Activated CD8-positive, alpha-beta memory T cell treated with anti-CD3 and anti-CD28 coated beads for 4 hours (primary cell): Measurements from ENCODE around the gene GPR17.

Experiments used
- DNase-seq, 2 donors: peaks; one replicate each; pipeline ENCODE4 v3.0.0-alpha.2; 2020; ENCODE audit warnings: low read depth in 2 of 2

The GPR17 gene, protein sequence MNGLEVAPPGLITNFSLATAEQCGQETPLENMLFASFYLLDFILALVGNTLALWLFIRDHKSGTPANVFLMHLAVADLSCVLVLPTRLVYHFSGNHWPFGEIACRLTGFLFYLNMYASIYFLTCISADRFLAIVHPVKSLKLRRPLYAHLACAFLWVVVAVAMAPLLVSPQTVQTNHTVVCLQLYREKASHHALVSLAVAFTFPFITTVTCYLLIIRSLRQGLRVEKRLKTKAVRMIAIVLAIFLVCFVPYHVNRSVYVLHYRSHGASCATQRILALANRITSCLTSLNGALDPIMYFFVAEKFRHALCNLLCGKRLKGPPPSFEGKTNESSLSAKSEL

DNA sequence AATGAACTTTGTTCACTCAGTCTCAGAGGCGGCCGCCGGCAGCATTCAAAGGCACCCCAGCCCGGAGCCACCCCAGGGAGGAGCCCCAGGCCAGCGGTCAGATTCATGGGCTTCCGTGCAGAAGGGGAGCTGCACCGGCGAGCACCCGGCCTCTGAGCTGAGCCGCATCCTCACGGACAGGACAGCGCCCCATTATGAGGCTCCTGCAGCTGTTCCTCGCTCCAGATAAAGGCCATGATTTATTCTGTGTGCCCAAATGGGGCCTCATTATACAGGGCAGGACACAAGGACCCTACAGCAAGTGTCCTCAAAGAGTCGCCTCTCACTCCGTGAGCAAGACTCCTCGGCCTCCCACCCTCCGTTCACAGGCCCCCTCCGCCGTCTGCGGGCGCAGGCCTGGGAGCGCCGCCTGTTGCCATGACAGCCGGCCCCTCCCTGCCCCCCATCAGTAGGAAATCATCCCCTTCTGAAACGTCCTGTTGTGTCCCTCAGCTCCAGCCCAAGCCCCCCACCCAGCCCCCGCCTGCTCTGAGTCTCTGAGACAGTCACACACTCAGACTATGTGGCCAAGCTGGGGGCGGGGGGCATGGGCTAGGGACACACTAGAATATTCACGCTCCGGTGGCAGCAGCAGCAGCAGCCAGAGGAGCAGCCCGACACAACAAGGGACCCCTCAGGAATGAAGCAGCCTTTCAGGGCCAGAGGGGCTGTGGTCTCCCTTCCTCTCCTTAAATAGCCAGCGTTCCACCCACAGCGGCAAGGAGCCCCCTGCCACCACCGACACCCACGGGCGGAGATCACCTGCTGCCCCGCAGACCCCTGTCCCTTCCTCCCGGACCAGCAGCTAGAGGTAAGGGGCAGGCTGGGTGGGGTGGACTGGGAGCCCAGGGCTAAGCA lies at the start of gene GPR17:
Gene GPR17 (plus strand): TSS at position 759 of the 897 bp plus-strand sequence. CDS start 4,583 bp downstream, outside the sequence.
- no peak for DNase-seq

DNA sequence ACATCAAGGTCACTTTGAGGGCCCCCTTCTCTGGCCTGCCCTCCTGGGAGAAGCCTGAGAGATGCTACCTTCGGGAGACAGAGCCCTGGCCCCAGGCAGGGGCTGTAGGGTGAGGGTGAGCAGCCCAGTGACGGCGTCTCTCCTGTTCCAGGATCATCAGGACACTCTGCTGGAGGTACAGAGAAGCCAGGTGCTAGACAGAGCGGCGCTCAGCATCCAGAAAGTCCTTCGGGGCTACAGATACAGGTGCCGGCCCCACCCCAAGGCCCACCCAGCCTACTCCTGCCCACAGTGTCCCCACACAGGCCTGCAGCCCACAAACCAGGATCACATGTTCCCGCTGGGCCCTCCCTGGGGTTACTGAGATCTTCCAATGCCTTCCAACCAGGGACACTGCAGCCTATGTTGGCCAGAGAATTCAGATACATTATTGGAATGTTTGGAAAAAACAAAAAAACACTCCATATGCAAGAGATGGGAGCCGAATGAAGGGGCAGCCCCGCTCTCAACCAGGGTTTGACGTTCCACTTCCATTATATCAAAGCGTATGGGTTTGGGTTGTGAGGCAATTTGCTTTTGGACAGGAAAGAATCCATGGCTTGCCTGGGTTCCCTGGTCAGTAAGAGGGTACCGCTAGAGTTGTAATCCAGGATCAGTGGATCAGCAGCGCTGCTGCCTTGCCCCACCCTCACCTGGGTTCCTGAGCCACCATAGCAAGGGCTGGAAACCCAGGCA lies 49.5 kb upstream of the GPR17 start:
- no peak for DNase-seq

DNA sequence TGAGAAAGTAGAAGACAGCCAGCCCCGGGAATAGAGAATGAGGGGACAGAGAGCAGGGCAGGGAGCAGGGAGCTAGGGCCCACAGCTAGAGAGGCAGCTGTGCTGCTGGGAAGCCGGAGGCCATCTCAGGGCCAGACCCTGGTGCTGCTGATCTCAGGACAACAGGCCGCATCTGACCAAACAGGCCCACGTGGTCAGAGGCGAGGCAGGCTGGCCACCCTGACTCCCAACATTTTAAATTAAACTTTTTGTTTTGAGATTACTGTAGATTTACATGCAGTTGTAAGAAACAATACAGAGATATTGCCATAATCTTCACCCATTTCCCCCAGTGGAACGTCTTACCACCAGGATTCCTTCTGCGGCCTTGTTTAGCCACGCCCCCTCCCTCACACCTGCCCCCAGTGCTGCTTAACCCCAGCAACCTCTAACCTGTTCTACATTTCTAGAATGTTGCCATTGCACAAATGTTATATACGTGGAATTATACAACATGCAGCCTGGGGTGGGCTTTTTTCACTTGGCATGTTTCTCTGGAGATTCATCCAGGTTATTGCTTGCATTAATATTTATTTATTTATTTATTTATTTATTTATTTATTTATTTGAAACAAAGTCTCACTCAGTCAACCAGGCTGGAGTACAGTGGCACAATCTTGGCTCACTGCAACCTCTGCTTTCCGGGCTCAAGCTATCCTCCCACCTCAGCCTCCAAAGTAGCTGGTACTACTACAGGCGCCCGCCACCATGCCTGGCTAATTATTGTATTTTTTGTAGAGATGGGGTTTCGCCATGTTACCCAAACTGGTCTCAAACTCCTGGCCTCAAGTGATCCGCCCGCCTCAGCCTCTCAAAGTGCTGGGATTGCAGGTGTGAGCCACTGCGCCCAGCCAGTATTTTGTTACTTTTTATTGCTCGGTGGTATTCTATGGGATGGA lies 48.6 kb upstream of the GPR17 start:
- no peak for DNase-seq

DNA sequence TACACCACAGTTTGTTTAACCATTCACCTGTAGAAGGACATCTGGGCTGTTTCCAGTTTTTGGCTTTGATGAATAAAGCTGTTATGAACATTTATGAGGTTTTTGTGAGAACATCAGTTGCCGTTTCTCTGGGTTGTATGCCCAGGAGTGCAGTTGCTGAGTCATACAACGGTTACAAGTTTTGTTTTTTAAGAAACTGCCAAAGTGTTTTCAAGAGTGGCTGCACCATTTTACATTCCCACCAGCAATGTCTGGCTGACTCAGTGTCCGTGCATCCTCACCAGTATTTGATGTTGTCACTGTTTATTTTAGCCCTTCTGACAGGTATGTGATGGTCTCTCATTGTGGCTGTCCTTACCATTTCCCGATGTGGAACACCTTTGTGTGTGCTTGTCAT lies 48.0 kb upstream of the GPR17 start:
- DNase-seq, result no peak

DNA sequence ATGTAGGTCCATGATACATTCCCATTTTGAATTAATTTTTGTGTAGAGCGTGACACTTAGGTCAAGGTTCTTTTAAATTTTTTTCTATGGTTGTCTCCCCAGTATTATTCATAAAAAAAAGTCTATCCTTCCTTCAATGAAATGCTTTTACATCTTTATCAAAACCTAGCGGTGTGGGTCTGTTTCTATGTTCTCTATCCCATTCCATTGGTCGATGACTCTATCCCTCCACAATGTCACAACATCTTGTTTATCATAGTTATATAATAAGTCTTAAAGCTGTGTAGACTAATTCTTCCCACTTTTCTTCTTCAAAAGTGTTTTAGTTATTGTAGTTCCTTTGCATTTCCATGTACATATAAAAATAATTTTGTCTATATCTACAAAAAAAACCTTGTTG lies 47.2 kb upstream of the GPR17 start:
- DNase-seq, result no peak

DNA sequence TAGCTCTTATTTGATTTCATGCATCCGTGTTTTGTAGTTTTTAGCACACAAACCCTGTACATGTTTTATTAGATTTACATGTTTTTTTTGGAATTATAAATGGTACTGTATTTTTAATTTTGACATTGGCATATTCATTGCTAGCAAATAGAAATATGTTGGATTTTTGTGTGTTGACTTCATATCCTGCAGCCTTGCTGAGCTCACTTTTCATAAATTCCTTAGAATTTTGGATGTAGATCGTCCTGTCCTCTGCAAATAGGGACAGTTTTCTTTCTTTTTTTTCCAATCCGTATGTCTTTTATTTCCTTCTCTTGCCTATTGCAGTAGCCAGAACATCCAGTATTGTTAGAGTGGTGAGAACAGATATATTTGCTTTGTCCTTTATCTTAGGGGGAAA lies 46.7 kb upstream of the GPR17 start:
- DNase-seq, result no peak

DNA sequence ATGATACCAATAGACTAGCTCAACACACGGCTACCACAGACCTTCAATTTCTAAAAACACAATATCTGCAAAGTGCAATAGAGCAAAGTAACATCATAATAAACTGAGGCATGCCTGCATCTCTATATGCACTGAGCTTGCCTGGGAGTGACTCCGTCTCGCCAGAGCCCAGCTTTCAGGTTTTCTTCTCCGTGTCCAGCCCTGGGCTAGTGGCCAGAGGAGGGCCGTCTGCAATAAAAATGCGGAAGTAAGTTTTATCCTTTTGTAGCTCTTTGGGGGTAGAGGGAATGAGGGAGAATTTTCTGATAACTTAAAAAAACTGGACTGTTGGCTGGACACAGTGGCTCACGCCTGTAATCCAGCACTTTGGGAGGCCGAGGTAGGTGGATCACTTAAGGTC lies 41.0 kb upstream of the GPR17 start:
- DNase-seq, result no peak

DNA sequence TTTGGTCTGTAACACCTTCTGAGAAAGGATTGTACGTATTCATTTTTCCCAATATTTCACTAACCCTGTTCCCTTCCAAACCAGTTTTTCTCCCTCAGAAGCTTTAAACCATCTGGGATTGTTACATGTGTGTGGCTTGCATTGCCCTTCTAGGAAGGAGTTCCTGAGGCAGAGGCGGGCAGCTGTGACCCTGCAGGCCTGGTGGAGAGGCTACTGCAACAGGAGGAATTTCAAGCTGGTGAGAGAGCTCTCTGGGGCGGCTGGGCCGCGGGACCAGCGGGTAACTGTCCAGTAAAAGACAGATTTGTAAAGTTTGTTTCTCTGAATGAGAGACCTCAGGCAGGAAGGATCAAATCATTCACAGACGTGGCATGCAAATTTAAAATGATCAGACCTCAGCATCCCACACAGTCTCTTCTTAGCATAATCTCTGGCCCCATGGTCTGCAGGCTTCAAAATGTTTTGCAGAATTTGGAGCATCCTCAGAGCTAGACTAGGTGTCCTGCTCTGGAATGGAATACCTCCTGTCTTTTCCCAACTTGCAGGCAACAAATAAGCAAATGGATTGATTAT lies 40.2 kb upstream of the GPR17 start:
- no peak for DNase-seq

DNA sequence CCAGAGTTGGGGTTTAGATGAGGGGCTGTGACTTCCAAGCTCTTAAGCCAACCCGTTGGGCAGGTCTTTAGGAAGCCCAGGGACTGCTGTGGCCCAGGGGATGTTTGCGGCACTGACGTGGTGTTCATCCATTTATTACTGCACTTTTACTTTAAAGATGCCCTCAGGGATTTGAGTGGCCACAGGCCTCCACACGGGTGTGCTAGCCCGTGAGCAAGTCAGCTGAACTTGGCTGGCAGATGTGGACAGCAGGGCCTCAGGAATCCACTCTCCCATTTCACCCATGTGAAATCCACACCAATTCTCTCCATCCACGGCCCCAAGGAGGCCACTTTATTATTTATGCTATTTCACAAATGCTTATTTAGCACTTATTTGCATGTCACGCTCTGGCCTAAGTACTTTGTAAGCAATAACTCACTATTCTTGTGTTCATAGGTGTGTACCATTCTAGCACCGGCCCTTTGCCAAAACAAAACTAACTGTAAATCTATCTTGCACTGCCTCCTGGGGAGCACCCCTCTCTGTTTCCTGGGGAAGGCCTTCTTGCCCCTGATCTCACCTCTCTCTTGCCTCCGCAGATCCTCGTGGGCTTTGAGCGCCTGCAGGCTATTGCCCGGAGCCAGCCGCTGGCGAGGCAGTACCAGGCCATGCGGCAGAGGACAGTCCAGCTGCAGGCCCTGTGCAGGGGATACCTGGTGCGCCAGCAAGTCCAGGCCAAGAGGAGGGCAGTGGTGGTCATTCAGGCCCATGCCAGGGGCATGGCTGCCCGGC lies 39.1 kb upstream of the GPR17 start:
- DNase-seq, result no peak

DNA sequence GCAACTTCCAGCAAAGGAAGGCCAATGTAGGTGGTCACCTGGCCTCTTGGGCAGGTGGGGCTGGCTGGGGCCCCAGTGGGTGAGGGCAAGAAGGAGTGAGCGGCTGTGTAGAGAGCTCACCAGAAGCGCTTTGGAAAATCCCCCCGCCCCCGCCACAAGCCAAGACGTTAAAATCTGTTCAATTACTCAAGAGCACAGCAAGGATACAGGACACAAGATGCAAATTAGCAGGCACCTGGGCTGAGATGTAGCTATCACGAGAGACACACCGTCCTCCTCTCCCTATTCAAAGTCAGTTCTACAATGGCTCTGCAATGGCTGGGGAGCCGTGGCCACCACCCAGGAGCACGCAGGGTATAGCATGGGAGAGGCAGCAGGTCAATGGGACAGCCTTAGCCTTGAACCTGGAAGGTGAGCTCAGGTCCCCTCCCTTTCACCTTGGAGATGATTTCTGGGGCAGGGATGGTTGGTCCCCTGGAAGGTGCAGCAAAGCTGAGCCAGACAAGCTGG lies 38.5 kb upstream of the GPR17 start:
- no peak for DNase-seq

DNA sequence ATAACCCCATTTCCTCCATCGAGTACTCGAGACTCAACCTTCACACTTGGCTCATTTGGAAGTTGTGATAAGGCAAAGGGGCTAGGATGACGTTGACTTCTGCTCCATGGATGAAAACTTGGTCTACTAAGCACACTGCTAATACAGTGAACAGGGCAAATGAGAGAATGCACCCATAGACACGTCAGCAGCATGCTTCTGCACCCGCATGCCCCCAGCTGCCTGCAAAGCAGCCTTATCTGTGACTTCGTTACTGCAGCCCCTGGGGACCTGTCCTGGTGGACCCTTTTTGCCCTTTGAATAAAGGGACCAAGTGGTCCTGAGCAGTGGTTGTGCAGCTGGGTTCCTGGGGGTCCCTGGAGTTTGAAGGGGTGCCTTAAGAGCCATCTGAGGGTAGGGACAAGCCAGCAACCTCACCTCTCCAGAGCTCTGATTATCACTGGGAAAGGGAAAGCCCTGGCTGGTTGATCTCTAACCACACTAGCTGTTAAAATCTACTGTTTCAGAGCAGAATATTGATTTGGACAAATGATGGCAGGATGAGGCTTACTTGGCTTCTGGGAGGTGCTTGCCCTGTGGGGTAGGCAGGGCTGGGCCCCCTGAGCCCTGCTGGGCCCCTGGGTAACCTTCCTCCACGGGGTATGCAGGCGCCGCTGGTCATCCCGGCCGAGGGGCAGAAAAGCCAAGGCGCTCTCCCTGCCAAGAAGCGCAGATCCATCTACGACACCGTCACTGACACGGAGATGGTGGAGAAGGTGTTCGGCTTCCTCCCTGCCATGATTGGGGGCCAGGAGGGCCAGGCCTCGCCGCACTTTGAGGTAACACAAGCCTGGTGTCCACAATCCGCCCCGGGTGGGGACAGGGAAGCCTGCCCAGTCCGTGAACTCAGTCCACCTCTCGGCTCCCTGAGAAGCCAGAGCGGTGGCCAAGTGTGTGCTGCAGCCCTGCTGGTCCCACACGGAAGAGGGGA lies 37.6 kb upstream of the GPR17 start:
- no peak for DNase-seq

DNA sequence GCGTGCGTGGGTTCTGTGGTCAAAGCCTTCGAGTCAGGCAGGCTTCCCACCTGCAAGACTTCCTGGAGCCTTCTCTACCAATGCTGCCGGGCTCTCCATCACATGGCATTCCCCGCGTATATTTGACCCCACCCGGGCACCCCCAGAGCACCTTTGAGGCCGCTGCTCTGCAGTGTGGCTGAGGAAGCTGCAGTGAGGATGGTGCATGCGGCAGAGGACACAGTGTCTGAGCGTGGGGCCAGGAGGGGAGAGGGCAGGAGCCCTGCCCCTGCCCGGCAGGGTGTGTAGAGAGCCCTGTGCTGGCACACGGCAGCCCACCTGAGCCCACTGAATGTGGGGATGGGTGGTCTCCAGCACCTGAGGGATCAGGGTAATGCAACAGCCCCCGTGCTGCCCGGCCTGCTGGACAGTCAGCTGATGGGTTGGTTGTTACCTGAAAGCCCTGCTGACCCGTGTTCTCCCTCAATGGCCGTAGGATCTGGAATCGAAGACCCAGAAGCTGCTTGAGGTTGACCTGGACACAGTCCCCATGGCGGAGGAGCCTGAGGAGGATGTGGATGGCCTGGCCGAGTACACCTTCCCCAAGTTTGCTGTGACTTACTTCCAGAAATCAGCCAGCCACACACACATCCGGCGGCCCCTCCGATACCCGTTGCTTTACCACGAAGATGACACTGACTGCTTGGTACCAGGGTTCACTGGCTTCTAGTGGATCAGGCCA lies 36.8 kb upstream of the GPR17 start:
- no peak for DNase-seq

DNA sequence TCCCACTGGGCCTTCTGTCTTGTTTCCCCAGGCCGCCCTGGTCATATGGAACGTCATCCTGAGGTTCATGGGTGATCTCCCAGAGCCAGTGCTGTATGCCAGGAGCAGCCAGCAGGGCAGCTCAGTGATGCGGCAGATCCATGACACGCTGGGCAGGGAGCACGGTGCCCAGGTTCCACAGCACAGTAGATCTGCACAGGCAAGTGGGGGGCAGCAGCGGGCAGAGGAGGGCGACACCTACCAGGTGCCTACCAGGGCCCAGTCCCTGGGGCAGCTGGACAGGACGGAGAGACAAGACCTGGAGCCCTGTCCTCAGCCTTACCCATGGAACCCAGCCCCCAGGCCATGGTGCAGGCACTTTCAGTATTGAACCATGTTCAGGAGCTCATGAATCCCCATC lies 36.1 kb upstream of the GPR17 start:
- DNase-seq, result no peak

DNA sequence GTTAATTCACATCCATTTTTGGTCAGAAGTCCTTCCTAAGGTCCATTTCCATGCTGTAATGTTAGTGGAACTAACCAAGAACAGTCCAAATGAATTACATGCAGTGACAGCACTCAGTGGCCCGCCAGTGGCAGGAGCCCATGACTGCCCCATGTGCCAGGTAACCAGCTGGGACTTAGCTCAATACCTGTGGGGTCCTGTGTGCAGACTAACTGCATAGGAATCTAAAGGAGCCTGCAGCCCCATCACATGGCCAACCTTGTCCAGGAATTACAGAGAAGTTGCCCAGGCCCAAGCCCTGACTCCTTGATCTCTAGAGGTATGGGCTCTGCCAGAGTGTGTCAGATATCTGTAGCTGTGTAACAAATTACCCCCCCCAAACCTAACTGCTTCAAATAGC lies 35.4 kb upstream of the GPR17 start:
- no peak for DNase-seq

DNA sequence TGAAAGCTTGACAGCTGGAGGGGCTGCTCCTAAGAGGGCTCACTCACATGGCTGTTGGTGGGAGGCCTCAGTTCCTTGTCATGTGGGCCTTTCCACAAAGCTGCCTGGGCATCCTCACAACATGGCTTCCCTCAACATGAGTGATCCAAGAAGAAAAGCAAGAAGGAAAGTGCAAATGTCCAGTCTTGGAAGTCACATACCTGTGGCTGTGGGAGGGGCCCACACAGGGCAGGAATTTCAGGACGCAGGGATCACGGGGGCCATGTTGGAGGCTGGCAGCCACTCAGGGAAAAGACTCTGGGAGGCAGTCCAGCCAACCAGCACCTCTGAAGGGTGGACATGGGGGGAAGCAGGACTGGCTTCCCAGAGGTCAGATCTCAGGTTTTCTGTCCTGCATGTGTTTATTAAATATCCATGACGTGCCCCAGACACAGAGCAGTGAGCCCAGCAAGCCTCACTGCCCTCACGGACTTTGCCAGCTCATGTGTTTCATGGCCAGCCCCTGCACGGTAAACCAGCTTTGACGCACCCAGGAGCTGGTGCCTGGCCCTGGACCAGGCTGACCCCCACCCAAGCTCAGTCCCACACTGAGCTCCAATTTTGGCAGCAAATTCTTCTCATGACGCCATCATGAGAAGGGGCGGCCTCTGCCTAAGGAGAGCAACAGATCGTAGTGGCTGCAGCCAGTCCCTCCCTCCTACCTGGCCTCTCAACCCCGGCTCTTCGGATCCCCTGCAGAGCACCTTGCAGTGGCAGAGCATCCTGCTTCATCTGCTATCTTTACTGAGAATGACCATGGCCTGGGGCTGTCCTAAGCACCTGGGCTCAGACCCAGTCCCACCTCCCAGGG lies 34.7 kb upstream of the GPR17 start:
- no peak for DNase-seq

DNA sequence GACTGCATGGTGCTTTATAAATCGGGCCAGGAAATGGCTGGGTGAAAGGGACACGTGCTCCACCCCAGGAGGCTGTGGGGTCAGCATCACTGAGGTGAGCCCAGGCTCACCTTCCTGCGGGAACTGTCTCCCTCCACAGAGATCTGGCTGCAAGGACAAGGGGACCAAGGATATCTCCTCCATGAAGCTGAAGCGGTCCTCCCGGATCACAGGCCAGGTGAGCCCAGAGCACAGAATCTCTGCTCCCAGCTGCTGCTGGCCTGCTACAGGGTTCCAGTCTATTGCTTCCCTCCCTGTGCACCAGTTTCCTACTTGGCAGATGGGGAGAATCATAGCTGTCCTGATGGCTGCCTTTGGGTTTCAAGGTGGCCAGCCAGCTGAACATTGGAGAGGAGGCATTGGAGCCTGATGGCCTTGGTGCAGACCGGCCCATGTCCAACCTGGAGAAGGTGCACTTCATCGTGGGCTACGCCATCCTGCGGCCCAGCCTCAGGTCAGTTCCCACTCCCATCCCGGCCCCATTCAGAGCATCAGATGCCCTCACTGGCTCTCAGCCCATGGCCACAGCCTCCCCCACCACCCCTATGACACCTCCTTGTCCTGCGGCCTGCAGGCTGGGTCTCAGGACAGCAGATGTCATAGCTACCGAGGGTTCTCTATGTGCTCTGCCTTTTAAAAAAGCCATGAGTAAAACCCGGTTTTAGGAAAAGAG lies 33.7 kb upstream of the GPR17 start:
- no peak for DNase-seq
